Gastroesophageal sphincter (tissue), 4 donors: ENCODE results near the gene CREBRF. TPM values are rescaled to one million over a fixed set of nuclear protein-coding genes. Genes with fewer than 3 reads are reported as not detected.

Source experiments
- ATAC-seq: fragments of 150-250 bp; one replicate; pipeline ENCODE4 v1.9.1; 2016; ENCODE audit warnings: mild to moderate bottlenecking, moderate library complexity
- H3K27ac ChIP-seq, 4 donors: fragments of 200-600 bp; sonication (generic) in 3 of 4; 1 replicate in 3 of 4; 2 replicates in 1 of 4; pipeline ENCODE4 v1.5.1; 2016 to 2019
- H3K27me3 ChIP-seq: fragments of 200-600 bp; sonication (generic); one replicate; pipeline ENCODE4 v1.5.1; 2019
- H3K36me3 ChIP-seq, 2 donors: fragments of 200-600 bp; sonication (generic); one replicate each; pipeline ENCODE4 v1.5.1; 2019; ENCODE audit warnings: control low read depth in 1 of 2
- H3K4me1 ChIP-seq, 3 donors: fragments of 200-600 bp; sonication (generic); 1 replicate in 2 of 3; 2 replicates in 1 of 3; pipeline ENCODE4 v1.5.1; 2016 to 2019; ENCODE audit warnings: control low read depth in 2 of 3
- H3K4me3 ChIP-seq, 2 donors: fragments of 200-600 bp; sonication (generic); one replicate each; pipeline ENCODE4 v1.5.1; 2019; ENCODE audit warnings: mild to moderate bottlenecking in 1 of 2, moderate library complexity in 1 of 2
- H3K9me3 ChIP-seq, 3 donors: fragments of 200-600 bp; sonication (generic); one replicate each; pipeline ENCODE4 v1.5.1; 2017 to 2019; ENCODE audit warnings: control low read depth in 2 of 3
- EP300 ChIP-seq: sonication (generic); formaldehyde crosslinking; IDR thresholded peaks from one replicate; pipeline ENCODE4 v1.6.1; 2017; ENCODE audit warnings: antibody characterized with exemption, mild to moderate bottlenecking
- POLR2A ChIP-seq, 2 donors: fragments of 450-650 bp; IDR thresholded peaks; one replicate each; pipeline ENCODE4 v1.6.1; 2017; ENCODE audit warnings: antibody characterized with exemption in 2 of 2, mild to moderate bottlenecking in 2 of 2, moderate library complexity in 1 of 2
- POLR2AphosphoS5 ChIP-seq: sonication (generic); formaldehyde crosslinking; IDR thresholded peaks from one replicate; pipeline ENCODE4 v1.6.1; 2017; ENCODE audit warnings: antibody characterized with exemption
- WGBS, 2 donors: methylation state at CpG; one replicate each; pipeline ENCODE4 v1.1.5; 2018; ENCODE audit warnings: low coverage in 1 of 2; 5-methylcytosine and 5-hydroxymethylcytosine counted together
- small RNA-seq, 4 donors: library from RNA; depleted of rRNA; stranded (forward); fragments of <200 nt; gene quantifications; one replicate each; pipeline ENCODE3, GENCODE V24; 2016
- total RNA-seq, 4 donors: library from RNA; depleted of rRNA; stranded (reverse); fragments of >200 nt; gene quantifications; one replicate each; pipeline ENCODE4 v1.1.0, GENCODE V29; 2016
- TF ChIP-seq, protein P1 (sequence below), 4 experiments: fragments of 200-600 bp in 2 of 4; fragments of 450-650 bp in 2 of 4; sonication (generic) in 1 of 4; IDR thresholded peaks; one replicate each; pipeline ENCODE4 v1.5.1; 2017 to 2019; ENCODE audit warnings: antibody characterized with exemption in 4 of 4, mild to moderate bottlenecking in 2 of 4, moderate library complexity in 2 of 4

Gene CREBRF
- total RNA-seq, 4 donors from 2014 or later = 44.2 to 72.7 (median 64.0) TPM

DNA sequence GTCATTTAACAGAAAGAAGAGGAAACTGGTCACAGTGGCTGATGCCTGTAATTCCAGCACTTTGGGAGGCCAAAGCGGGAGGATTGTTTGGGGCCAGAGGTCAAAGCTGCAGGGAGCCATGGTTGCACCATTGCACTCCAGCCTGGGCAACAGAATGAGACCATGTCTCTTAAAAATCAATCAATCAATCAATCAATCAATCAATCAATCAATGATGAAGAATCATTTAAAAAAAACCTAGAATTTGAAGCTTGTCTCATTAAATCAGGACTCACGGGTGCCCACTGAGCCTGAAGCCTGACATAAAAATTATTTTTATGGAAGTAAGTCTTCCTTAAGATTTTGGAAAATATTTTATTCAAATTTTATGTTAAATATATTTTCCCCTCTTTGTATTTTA lies 132.1 kb downstream of the CREBRF start:
- 71 to 76% methylated on average over 2 of the region's 2 CpGs for WGBS, 2 donors

More for the DNA sequence above, 132.1 kb downstream of the CREBRF start:
- Histone ChIP-seq H3K36me3 (no peaks in the 10 kb centered on the region), H3K27me3 (peaks cover 8% of the 10 kb centered on the region), H3K4me3 (no peak overlapping the region), H3K4me1 (no peaks in the 10 kb centered on the region), H3K27ac (no peak overlapping the region), H3K9me3 (no peaks in the 10 kb centered on the region)
- no peak for ATAC-seq
- TF ChIP-seq EP300 (no peak), POLR2AphosphoS5 (no peak), POLR2A (IDR thresholded peaks at IDR 0.05) (no peak)
- TF ChIP-seq, protein P1, sequence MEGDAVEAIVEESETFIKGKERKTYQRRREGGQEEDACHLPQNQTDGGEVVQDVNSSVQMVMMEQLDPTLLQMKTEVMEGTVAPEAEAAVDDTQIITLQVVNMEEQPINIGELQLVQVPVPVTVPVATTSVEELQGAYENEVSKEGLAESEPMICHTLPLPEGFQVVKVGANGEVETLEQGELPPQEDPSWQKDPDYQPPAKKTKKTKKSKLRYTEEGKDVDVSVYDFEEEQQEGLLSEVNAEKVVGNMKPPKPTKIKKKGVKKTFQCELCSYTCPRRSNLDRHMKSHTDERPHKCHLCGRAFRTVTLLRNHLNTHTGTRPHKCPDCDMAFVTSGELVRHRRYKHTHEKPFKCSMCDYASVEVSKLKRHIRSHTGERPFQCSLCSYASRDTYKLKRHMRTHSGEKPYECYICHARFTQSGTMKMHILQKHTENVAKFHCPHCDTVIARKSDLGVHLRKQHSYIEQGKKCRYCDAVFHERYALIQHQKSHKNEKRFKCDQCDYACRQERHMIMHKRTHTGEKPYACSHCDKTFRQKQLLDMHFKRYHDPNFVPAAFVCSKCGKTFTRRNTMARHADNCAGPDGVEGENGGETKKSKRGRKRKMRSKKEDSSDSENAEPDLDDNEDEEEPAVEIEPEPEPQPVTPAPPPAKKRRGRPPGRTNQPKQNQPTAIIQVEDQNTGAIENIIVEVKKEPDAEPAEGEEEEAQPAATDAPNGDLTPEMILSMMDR (IDR thresholded peaks at IDR 0.05) = no peak

Small RNAs within 50 kb of the gene (small RNA-seq; reads per million reads assigned to genes)
- gene RF00019 (0 reads per million in 4 donors), gene SNORA74B (15.5 to 32.8 (median 24.9) reads per million in 4 donors)

Other genes with a start within 250 kb of the CREBRF start
- 100 to 1,000 TPM; 116 to 172 (median 144) TPM for gene ERGIC1, start 222.1 kb upstream of the CREBRF start, total RNA-seq
- gene RPL26L1, start 96.9 kb upstream of the CREBRF start, total RNA-seq = 10 to 100 TPM; 14.7 to 34.9 (median 22.5) TPM
- 100 to 1,000 TPM in 3 of 4 donors, 10 to 100 TPM in 1; 94.0 to 163 (median 124) TPM for gene ATP6V0E1, start 72.6 kb upstream of the CREBRF start, total RNA-seq
- gene BNIP1, start 88.2 kb downstream of the CREBRF start, total RNA-seq = 10 to 100 TPM in 1 of 4 donors, 1 to 10 TPM in 3; 6.1 to 11.5 (median 6.8) TPM
- gene NKX2-5, start 178.9 kb downstream of the CREBRF start, total RNA-seq = not detected